Measurements from ENCODE around the gene SCARB1. TPM values are rescaled to one million over a fixed set of nuclear protein-coding genes. Genes with fewer than 3 reads are reported as not detected.

Gene SCARB1
- total RNA-seq, 1 experiment from 2014 or later: 359 TPM

DNA sequence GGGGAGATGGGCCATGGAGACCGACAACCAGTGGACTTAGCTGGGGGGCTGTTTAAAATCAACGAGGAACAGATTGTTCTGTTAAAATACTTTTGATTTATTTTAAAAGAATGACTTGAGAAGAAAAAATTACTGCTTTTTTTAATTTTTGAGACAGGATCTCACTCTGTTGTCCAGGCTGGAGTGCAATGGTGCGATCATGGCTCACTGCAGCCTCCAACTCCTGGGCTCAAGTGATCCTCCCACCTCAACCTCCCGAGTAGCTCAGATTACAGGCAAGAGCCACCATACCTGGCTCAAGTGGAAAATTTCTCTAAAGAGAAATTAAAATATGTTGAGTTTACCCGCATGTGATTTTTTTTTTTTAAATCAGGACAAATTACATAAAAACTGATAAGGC, 80.6 kb downstream of the SCARB1 start:
- in situ Hi-C loops (cut with HindIII; ENCODE audit: low pct_unique_long_range_greater_than_20kb, low sequenced_read_pairs) (no loop called here), intact Hi-C loops (cut with micrococcal nuclease; ENCODE audit: unreplicated experiment) (no loop called here)
- TF ChIP-seq POLR2AphosphoS5 (IDR thresholded peaks at IDR 0.05; ENCODE audit: low read depth, low read length) (no peak), TCF7L2 (IDR thresholded peaks at IDR 0.05; ENCODE audit: low read depth, low read length) (no peak), REST (IDR thresholded peaks at IDR 0.05; ENCODE audit: insufficient read depth in 1 of 2, low read depth in 2 of 2, low read length in 1 of 2) (no peak), SIN3A (IDR thresholded peaks at IDR 0.05; ENCODE audit: borderline replicate concordance, insufficient read depth, low read depth, low read length) (no peak)
- TF ChIP-seq, protein P1, sequence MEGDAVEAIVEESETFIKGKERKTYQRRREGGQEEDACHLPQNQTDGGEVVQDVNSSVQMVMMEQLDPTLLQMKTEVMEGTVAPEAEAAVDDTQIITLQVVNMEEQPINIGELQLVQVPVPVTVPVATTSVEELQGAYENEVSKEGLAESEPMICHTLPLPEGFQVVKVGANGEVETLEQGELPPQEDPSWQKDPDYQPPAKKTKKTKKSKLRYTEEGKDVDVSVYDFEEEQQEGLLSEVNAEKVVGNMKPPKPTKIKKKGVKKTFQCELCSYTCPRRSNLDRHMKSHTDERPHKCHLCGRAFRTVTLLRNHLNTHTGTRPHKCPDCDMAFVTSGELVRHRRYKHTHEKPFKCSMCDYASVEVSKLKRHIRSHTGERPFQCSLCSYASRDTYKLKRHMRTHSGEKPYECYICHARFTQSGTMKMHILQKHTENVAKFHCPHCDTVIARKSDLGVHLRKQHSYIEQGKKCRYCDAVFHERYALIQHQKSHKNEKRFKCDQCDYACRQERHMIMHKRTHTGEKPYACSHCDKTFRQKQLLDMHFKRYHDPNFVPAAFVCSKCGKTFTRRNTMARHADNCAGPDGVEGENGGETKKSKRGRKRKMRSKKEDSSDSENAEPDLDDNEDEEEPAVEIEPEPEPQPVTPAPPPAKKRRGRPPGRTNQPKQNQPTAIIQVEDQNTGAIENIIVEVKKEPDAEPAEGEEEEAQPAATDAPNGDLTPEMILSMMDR (IDR thresholded peaks at IDR 0.05): no peak
- H3K27ac ChIP-seq (ENCODE audit: low read length): no peak overlapping the region
- no peak overlapping the region for H3K4me3 ChIP-seq (ENCODE audit: low read depth in 2 of 2, low read length in 2 of 2)
- H3K27me3 ChIP-seq (ENCODE audit: control insufficient read depth, insufficient read depth, low read length): no peaks in the 10 kb centered on the region
- ChIA-PET POLR2A (no interaction called here), CTCF (no interaction called here)
- H3K36me3 ChIP-seq (ENCODE audit: control insufficient read depth, insufficient read depth, low read length): peaks cover 4% of the 10 kb centered on the region; the same call in 1 of the 2 replicates
- ATAC-seq (no peak), DNase-seq (ENCODE audit: low read depth, low spot score) (no peak)
- BruUV-seq (replicated peaks): no TSS peak
- no peaks in the 10 kb centered on the region for H3K9me3 ChIP-seq (ENCODE audit: control insufficient read depth, insufficient read depth, low read depth, low read length)
- no peaks in the 10 kb centered on the region for H3K4me1 ChIP-seq (ENCODE audit: control insufficient read depth, insufficient read depth, low read length)

DNA sequence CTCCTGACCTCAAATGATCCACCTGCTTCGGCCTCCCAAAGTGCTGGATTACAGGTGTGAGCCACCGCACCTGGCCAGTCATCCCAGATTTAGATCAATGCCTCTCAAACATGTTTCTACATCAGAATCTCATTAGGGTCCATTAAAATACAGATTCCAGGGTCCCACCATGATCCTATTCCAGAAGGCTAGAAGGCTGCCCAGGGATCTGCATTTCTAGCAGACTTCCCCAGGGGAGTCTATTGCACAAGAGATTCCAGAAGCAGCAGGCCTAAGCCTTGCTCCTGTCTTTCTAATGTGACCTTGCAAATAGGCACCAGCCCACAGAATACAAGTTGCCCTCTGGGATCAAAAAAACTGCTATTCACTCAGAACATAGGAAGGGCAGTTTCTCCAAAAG, 81.5 kb downstream of the SCARB1 start:
- in situ Hi-C loops (cut with HindIII; ENCODE audit: low pct_unique_long_range_greater_than_20kb, low sequenced_read_pairs) (no loop called here), intact Hi-C loops (cut with micrococcal nuclease; ENCODE audit: unreplicated experiment) (no loop called here)
- Histone ChIP-seq H3K4me1 (ENCODE audit: control insufficient read depth, insufficient read depth, low read length) (no peaks in the 10 kb centered on the region), H3K27ac (ENCODE audit: low read length) (no peak overlapping the region), H3K36me3 (ENCODE audit: control insufficient read depth, insufficient read depth, low read length) (peaks cover 4% of the 10 kb centered on the region; the same call in 1 of the 2 replicates), H3K4me3 (ENCODE audit: low read depth in 2 of 2, low read length in 2 of 2) (no peak overlapping the region), H3K9me3 (ENCODE audit: control insufficient read depth, insufficient read depth, low read depth, low read length) (no peaks in the 10 kb centered on the region), H3K27me3 (ENCODE audit: control insufficient read depth, insufficient read depth, low read length) (no peaks in the 10 kb centered on the region)
- ChIA-PET CTCF (no interaction called here), POLR2A (interaction anchor here (0.6 kb wide), 1 partner anchor 211 kb away, joined by 4 read pairs; no protein-coding TSS in a partner anchor)
- TF ChIP-seq REST (IDR thresholded peaks at IDR 0.05; ENCODE audit: insufficient read depth in 1 of 2, low read depth in 2 of 2, low read length in 1 of 2) (no peak), POLR2AphosphoS5 (IDR thresholded peaks at IDR 0.05; ENCODE audit: low read depth, low read length) (no peak), SIN3A (IDR thresholded peaks at IDR 0.05; ENCODE audit: borderline replicate concordance, insufficient read depth, low read depth, low read length) (no peak), TCF7L2 (IDR thresholded peaks at IDR 0.05; ENCODE audit: low read depth, low read length) (no peak)
- TF ChIP-seq, protein P1 (IDR thresholded peaks at IDR 0.05): no peak
- BruUV-seq (replicated peaks): no TSS peak
- ATAC-seq (no peak), DNase-seq (ENCODE audit: low read depth, low spot score) (no peak)

All from Panc1 (cell line).